ENCODE measurements around the gene GSTO2.

GSTO2 gene

GRCh38 chr10:104254493-104255310, 14.3 kb upstream of the GSTO2 start, which contains the start of gene GSTO1:
GSTO1 (plus strand) TSS chr10:104254892; CDS start chr10:104254929, 37 bp downstream.
- peak; percentile 52 for DNase-seq

DNA sequence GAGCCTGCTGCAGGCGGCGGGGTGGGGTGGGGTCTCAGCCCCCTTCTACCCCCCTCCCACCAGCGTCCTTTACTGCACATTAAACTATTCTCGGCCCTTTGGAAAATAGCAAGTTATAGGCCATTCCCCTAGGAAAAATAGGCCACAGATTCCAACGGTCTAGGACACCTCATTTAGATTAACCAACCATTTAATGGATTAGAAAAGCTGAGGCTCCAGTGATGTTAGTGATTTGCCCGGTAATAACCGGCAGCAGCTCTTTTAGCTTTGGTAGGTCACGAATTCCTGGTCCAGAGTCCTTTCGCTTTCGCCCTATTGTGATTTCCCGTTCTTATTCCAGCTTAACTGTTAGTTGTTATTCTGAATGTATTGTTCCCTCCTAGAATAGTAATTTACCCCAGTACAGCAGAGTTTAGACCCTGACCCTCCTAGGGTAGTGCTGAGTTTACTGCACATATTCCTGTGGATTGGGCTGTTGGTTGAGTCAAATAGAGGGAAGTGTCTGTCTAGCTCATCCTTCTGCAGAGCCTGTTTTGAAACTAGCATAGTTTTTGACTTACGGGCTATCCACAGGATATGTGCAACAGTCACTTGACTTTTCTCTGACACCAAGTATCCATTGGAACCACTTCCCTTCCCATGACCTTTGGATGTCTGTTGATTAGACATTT, 13.5 kb upstream of the GSTO2 start:
- DNase-seq: no peak

GRCh38 chr10:104256335-104256961, 12.5 kb upstream of the GSTO2 start:
- no peak for DNase-seq

GRCh38 chr10:104257235-104257634, 11.7 kb upstream of the GSTO2 start:
- DNase-seq: no peak

- no peak for DNase-seq
Measured at GRCh38 chr10:104258209-104258608, 10.8 kb upstream of the GSTO2 start.

- DNase-seq: no peak
Measured at GRCh38 chr10:104259456-104259855, 9.5 kb upstream of the GSTO2 start.

GRCh38 chr10:104259999-104260774, 8.8 kb upstream of the GSTO2 start:
- DNase-seq: no peak

- no peak for DNase-seq
Measured at GRCh38 chr10:104260775-104261115, 8.2 kb upstream of the GSTO2 start.

DNA sequence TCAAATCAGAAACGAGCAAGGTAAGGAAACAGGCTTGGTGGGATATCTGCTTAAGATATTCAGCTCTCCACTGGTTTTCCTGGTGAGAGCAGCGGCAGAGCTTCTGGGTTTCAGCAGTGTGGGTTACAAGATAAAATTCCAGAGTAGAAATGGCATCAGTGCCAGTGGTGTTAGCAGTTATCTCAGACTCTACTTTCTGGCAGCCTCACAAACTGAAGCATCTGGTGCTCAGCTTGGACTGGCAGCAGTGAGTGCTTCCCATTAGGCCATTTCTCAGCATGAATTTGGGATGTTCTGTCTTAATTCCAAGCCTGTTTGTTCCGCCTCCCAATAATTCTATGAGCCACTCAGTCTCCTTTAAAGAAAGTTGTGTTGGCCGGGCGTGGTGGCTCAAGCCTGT, 6.9 kb upstream of the GSTO2 start:
- no peak for DNase-seq

DNA sequence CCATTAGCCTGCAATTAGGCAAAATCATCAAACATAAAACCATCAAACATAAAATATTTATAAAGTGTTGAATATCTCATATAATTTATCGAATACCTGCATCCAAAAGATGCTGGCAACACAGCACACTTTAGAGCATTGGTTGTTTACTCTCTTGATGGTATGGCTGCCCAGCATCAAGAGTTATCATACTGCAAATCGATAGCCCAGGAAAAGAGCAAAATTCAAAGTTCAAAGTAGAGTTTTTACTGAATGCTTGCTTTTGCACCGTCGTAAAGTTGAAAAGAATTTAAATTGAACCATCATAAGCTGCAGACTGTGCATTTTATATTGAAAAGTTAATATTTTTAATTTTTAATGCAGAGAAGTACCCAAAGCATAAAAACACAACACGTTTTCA, 4.2 kb upstream of the GSTO2 start:
- DNase-seq: no peak

- DNase-seq: peak; percentile 34
Measured at GRCh38 chr10:104267721-104268404, 1.1 kb upstream of the GSTO2 start.

- DNase-seq: no peak
Measured at GRCh38 chr10:104268405-104268712, 625 bp upstream of the GSTO2 start.

DNA sequence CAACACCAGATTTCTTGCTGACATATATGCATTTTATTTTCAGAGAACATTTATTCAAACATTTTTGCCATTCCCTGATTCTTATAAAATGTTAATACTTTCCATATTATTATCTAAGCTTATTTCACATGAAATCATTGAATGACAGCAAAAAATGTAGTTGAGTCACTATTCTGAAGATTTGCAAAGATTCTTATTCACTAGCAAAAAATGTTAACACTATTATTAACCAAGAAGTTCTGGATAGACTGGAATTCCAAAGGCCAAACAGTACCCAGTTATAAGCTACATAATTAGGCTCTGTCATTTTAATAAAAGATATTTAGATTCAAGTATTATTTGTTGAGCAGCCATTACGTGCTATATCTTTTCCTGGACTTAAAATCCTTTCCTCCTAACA, 4.3 kb downstream of the GSTO2 start:
- DNase-seq: no peak

DNA sequence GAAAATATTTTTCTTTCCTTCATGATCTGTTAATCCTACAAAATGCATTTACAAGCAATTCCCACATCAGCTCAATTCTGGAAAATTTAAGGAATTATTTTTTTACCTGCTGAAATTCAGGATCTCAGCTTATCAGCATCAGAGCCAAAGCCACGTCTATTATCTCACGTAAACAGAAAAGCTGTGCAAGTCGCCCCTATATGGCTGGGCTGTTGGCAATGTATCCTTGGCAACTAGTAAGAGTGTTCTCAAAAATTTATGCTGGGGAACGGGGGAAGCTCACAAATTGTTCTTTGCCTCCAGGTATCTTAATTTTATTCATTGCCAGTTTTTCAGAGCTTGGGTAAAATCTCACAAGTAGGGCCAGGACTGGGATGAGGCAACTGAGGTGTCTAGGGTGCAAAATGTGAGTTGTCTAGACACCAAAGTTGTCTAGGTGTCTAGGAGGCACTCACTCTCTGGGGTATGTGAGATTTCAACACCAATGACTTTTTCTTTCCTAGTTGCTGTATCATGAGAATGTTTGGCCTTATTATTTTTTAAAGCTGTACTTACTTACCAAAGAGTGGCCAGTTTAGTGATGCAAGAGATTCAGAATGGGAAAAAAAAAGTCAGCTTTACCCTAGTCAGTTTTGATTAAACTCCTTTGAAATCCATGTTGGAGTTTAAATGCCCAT, 5.1 kb downstream of the GSTO2 start:
- no peak for DNase-seq

DNA sequence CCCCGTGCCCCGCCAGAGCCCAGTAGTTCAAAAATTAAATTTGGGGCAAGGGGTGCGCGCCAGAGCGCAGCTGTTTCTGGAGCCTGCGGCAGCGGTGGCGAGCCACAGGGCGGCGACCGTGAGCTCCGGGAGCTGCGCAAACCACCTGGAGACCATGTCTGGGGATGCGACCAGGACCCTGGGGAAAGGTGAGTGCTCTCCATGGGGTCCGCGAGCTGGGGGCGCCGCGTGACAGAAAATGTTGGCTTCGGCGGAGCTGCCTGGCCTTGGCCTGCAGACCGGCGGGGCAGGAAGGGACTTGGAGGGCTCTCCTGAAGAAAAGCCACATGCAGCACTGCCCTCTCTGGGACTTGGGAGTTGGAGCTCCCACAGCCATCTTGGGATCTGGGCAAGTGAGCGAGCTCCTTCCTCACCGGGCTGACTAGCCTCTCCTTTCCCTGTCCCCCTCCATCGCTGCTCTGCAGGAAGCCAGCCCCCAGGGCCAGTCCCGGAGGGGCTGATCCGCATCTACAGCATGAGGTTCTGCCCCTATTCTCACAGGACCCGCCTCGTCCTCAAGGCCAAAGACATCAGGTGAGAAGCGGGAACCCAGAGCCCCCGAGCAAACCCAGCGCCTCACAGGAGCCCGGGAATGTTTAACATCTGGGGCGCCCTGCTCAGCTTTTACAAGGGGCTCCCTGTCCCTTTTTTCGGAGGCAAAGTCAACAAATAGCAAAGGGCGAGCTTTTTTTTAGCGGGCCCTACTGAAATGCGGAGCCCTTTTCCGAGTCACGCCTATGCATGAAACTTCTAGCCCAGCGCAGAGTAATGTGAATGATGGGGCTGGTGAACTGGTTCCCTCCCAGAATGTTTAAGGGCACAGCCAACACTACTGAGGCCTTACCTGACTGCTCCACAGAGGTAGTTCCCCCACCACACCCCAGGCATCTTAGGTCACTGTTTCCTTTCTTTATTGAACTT, 6.1 kb downstream of the GSTO2 start:
- peak; percentile 61 for DNase-seq

GRCh38 chr10:104276192-104276591, 7.2 kb downstream of the GSTO2 start:
- no peak for DNase-seq

DNA sequence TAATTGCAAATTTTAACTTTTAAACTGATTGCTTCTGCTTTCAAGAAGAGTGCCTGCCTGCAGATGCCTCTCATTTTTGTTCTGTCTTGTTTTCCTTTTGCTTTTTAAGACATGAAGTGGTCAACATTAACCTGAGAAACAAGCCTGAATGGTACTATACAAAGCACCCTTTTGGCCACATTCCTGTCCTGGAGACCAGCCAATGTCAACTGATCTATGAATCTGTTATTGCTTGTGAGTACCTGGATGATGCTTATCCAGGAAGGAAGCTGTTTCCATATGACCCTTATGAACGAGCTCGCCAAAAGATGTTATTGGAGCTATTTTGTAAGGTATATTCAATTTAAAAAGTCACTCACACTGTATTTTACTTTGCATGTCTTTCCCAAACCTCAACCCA, 8.8 kb downstream of the GSTO2 start:
- no peak for DNase-seq

DNA sequence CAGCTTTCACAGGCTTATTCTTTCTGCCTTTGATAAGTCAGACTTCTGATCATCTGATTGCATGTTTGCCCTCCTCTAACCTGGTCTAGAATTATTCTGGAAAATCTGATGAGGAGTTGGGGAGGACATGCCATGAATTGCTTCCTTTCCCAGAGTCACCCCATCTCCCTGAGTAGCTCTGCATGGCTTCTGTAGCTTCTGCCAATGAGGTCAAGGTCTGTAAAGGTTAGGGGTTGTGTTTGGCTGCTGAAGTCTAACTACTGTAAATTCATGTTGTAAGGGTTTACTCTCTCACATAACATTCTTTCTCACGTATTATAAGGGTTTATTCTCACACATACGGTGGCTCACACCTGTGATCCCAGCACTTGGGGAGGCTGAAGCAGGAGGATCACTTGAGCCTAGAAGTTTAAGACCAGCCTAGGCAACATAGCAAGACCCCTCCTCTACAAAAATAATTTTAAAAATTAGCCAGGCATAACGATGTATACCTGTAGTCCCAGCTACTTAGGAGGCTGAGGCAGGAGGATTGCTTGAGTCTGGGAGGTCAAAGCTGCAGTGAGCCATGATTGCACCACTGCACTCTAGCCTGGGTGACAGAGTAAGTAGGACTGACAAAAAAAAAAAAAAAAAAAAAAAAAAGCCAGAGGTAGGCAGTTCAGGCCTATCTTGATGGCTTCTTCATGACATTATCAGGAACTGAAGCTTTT, 10.7 kb downstream of the GSTO2 start:
- no peak for DNase-seq

- no peak for DNase-seq
Measured at GRCh38 chr10:104281694-104282093, 12.7 kb downstream of the GSTO2 start.

GRCh38 chr10:104284846-104285245, 15.9 kb downstream of the GSTO2 start:
- no peak for DNase-seq

Measured in stimulated activated CD4-positive, alpha-beta T cell treated with anti-CD3 and anti-CD28 coated beads, Interleukin-4, amount 100 ng/mL, for 1 hour (primary cell).